Parathyroid adenoma (tissue), 2 donors: ENCODE measurements around the gene MINPP1.

Experiments used
- H2AFZ ChIP-seq: fragments of 300-600 bp; sonication (generic); one replicate; pipeline ENCODE4 v1.7.0; 2017; ENCODE audit warnings: antibody characterized with exemption, mild to moderate bottlenecking
- H3K27ac ChIP-seq: fragments of 300-600 bp; sonication (generic); one replicate; pipeline ENCODE4 v1.7.0; 2017
- H3K27me3 ChIP-seq: fragments of 300-600 bp; sonication (generic); one replicate; pipeline ENCODE4 v1.7.0; 2017; ENCODE audit warnings: low read length; ENCODE audit not compliant: control insufficient read depth, insufficient read depth
- H3K36me3 ChIP-seq: fragments of 300-600 bp; sonication (generic); one replicate; pipeline ENCODE4 v1.7.0; 2017; ENCODE audit warnings: low read length; ENCODE audit not compliant: control insufficient read depth, insufficient read depth
- H3K4me1 ChIP-seq: fragments of 300-600 bp; sonication (generic); one replicate; pipeline ENCODE4 v1.7.0; 2017; ENCODE audit warnings: control low read depth
- H3K4me2 ChIP-seq: fragments of 300-600 bp; sonication (generic); one replicate; pipeline ENCODE4 v1.7.0; 2017; ENCODE audit warnings: low read length
- H3K4me3 ChIP-seq: fragments of 300-600 bp; sonication (generic); one replicate; pipeline ENCODE4 v1.7.0; 2017; ENCODE audit warnings: low read depth, low read length
- H3K79me2 ChIP-seq: fragments of 300-600 bp; sonication (generic); one replicate; pipeline ENCODE4 v1.7.0; 2017; ENCODE audit warnings: control low read depth
- H3K9ac ChIP-seq: fragments of 300-600 bp; sonication (generic); one replicate; pipeline ENCODE4 v1.7.0; 2017; ENCODE audit warnings: mild to moderate bottlenecking
- H3K9me3 ChIP-seq: fragments of 300-600 bp; sonication (generic); one replicate; pipeline ENCODE4 v1.7.0; 2017; ENCODE audit warnings: low read length; ENCODE audit not compliant: control insufficient read depth
- CTCF ChIP-seq: fragments of 300-600 bp; sonication (generic); IDR thresholded peaks from one replicate; pipeline ENCODE4 v1.7.0; 2017; ENCODE audit warnings: antibody characterized with exemption, mild to moderate bottlenecking
- donor health status: primary hyperparathyroidism.

The MINPP1 gene

GRCh38 chr10:87600581-87600980, 95.9 kb downstream of the MINPP1 start:
- H3K4me2 ChIP-seq = no peak overlapping the region
- no peaks in the 10 kb centered on the region for H3K27me3 ChIP-seq
- no peak overlapping the region for H3K9ac ChIP-seq
- no peak overlapping the region for H3K27ac ChIP-seq
- H3K4me3 ChIP-seq = no peak overlapping the region
- H3K9me3 ChIP-seq = no peaks in the 10 kb centered on the region
- no peak for TF ChIP-seq CTCF
- H3K4me1 ChIP-seq = no peaks in the 10 kb centered on the region
- no peaks in the 10 kb centered on the region for H3K36me3 ChIP-seq
- H3K79me2 ChIP-seq = no peaks in the 10 kb centered on the region
- no peak overlapping the region for H2AFZ ChIP-seq
